ENCODE data around the gene MCAT.

Gene MCAT

GRCh38 chr22:43142880-43143562, at the start of gene MCAT:
MCAT (minus strand) TSS chr22:43143398; CDS start chr22:43143348, 50 bp downstream.
- peak; percentile 95 for DNase-seq (ENCODE audit: low spot score)

GRCh38 chr22:43191831-43192230, 48.6 kb upstream of the MCAT start:
- no peak for DNase-seq (ENCODE audit: low spot score)

- DNase-seq (ENCODE audit: low spot score), result no peak
Observed at GRCh38 chr22:43188829-43189545, 45.8 kb upstream of the MCAT start.

- peak; percentile 97 for DNase-seq (ENCODE audit: low spot score)
Observed at GRCh38 chr22:43187171-43188099, 44.2 kb upstream of the MCAT start.

GRCh38 chr22:43186272-43187170, 43.3 kb upstream of the MCAT start, which contains the start of gene TTLL12:
TTLL12 (minus strand) TSS chr22:43187134; CDS start chr22:43187069, 65 bp downstream.
- peak; percentile 91 for DNase-seq (ENCODE audit: low spot score)

- no peak for DNase-seq (ENCODE audit: low spot score)
Observed at GRCh38 chr22:43185860-43186261, 42.7 kb upstream of the MCAT start.

- no peak for DNase-seq (ENCODE audit: low spot score)
Observed at GRCh38 chr22:43183496-43184277, 40.5 kb upstream of the MCAT start.

GRCh38 chr22:43182726-43183125, 39.5 kb upstream of the MCAT start:
- no peak for DNase-seq (ENCODE audit: low spot score)

GRCh38 chr22:43182118-43182517, 38.9 kb upstream of the MCAT start:
- DNase-seq (ENCODE audit: low spot score), result no peak

GRCh38 chr22:43181321-43182076, 38.3 kb upstream of the MCAT start:
- DNase-seq (ENCODE audit: low spot score), result no peak

- DNase-seq (ENCODE audit: low spot score), result no peak
Observed at GRCh38 chr22:43180670-43181069, 37.5 kb upstream of the MCAT start.

- no peak for DNase-seq (ENCODE audit: low spot score)
Observed at GRCh38 chr22:43179911-43180195, 36.7 kb upstream of the MCAT start.

GRCh38 chr22:43179146-43179910, 36.1 kb upstream of the MCAT start:
- no peak for DNase-seq (ENCODE audit: low spot score)

GRCh38 chr22:43177479-43177878, 34.3 kb upstream of the MCAT start:
- no peak for DNase-seq (ENCODE audit: low spot score)

GRCh38 chr22:43176090-43176489, 32.9 kb upstream of the MCAT start:
- DNase-seq (ENCODE audit: low spot score), result no peak

- DNase-seq (ENCODE audit: low spot score), result no peak
Observed at GRCh38 chr22:43174941-43175531, 31.8 kb upstream of the MCAT start.

GRCh38 chr22:43173976-43174720, 30.9 kb upstream of the MCAT start:
- no peak for DNase-seq (ENCODE audit: low spot score)

GRCh38 chr22:43173566-43173965, 30.4 kb upstream of the MCAT start:
- no peak for DNase-seq (ENCODE audit: low spot score)
